Hepatic stellate cell (primary cell): Measurements from ENCODE around the gene PACS1.
"Not testable (repeated sequence)": the region's sequence is repeated elsewhere in the genome, so short reads cannot be mapped to it uniquely, and the experiment has no call there.

ENCODE experiments used
- DNase-seq: peaks from one replicate; pipeline ENCODE4 v3.0.0; 2011; ENCODE audit warnings: low spot score

The PACS1 gene

GRCh38 chr11:66277064-66277463 lies 207.0 kb downstream of the PACS1 start:
- not testable (repeated sequence) for DNase-seq

DNA sequence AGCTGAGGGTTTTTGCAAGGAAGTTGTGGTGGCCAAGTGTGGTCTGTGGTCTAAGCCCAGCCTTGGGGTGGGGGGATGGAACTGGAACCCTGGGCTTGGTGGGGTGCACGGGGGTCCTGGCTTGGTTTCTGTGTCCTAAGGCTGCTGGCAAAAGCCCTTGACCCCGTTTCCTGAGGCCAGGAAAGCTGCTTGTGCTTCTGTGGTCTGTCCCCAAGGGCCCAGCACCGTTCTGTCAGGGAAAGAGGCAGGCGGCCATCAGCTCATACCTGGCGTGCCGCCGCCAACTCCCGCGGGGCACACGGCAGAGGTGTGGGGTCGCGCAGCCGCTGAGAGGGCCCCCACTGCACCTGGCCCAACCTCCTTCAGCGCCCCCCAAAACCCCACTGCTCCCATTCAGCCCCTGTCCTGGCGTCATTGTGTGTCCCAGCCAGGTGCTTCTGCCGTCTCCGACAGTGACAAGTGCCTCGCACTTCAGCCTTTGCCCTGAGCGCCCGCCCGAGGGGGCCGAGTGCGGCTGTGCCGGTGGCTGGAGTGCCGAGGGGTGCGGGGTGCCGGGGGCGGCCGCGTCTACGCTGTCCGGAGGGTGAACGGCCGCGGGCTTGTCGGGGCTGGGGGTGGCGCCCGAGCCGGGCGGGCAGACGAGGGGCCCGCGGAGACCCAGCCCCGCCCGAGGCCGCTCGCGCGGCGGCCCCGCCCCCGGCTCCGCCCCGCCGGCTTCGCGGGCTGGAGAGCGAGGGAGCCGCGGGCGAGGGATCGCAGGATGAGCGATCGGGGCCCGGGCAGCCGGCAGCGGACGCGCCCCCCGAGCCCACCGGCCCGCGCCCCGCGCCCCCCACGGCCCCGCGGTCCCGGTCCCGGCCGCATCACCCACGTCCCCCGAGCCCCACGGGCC lies 207.6 kb downstream of the PACS1 start, which contains the start of gene CNIH2:
Gene CNIH2, plus strand, starts transcription at position 705 of the 892 bp plus-strand sequence. CDS start 282 bp downstream, outside the sequence.
- DNase-seq = peak; percentile 69

DNA sequence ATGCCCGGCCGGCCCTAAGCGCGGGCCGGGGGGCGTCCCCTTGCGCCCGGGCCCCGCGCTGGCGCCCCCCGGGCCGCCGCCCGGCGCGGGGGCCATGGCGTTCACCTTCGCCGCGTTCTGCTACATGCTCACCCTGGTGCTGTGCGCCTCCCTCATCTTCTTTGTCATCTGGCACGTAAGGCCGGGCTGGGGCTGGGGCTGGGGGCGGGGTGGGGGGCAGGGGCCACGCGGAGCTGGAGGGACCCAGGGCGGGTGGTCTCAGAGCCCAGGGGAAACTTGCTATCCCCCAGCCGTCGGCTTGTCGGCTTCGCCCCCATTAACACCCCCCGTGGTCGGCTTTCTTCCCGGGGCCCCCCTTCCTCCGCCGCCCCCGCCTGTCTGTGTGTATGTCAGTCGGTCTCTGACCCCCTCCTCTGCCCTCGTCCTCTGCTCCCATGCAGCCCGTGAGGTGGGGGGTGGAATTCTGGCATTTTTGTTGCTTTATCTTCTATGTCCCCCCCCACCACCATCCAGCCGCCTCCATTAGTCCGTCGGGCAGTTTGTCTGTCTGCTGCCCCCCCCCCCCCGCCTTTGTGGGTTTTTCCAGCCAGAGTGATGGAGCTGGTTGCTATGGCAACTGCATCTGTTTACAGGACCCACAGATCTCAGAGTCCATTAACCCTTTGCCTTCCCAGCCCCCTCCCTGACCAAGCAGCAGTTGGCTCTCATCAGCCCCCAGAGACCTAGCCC lies 208.5 kb downstream of the PACS1 start:
- peak; percentile 49 for DNase-seq

DNA sequence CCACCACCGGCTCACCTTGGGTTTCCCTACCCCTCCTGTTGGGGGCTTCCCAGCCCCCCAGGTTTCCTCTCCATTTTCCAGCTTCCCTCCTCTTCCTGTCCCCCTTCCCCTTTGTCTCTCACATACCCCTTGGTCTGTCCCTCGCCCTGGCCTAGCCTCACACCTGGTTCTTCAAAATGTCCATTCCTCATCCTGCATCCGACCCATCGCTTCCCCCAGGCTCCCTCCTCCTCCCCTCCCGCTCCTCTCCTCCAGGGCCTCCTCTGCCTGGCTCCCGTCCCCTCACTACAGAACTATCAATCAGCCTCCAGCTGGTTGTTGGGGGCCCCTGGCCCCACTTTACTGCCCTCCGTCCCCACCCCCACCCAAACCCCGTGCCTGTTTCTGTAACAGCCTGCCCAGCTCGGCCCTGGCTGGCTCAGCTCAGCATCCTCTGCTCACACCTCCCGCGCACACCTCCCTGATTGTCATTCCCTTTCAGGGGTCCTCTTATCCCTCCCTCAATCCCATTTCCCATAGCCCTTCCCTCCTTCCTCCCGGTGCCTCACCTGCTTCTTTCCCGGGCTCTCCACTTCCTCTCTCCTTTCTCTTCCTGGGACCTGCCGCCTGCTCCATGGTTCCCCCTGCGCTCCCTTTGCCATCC lies 209.1 kb downstream of the PACS1 start:
- no peak for DNase-seq

GRCh38 chr11:66280428-66280827 lies 210.4 kb downstream of the PACS1 start:
- no peak for DNase-seq

DNA sequence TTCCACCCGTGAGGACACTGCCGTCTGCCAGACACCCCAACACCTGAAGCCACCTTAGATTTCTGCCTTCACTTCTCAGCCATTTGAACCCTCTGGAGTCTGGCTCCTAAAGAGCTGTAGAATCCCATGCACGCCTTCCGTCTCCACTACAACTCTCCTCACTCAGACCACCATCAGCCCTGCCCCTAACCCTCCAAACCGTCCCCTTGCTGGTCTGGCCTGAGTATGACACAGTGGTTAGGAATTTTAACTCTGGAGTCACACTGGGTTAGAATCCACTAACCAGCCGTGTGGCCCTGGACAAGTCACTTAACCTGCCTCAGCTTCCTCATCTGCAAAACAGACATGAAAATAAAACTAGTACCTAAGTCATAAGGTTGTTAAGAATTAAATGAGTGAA lies 210.9 kb downstream of the PACS1 start:
- no peak for DNase-seq

- no peak for DNase-seq
Observed at GRCh38 chr11:66281776-66282467, 211.8 kb downstream of the PACS1 start.

GRCh38 chr11:66282468-66283455 lies 212.7 kb downstream of the PACS1 start:
- peak; percentile 98 for DNase-seq

DNA sequence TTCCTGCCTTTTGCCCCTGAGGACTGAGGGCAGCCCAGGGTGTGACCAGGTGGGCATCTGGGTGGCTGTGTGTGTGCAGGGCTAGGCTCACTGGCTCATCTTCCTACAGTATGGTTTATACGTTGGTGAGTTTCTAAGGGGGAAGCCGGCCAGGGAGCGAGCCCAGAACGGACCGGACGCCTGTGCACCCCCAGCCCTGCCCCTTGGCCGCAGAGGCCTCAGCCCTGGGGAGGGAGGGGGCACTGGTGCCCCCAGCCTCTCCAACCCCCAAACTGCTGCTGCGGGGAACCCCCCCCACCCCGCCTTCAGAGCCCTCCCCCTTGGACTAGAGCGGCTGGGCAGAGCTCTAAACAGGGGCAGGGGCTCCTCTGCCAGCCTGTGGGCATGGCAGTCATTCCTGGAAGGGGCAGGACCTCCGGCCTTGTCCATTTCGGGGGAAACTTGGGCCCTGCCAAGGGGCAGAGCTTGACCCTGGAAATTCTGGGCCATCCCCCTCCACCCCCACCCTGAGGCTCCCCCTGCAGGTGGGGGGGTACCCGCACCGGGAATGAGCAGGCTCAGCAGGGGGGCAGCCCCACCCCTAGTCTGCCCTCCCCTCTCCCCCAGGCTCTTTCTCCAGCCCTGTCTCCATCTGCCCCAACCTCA lies 213.5 kb downstream of the PACS1 start:
- DNase-seq = no peak

DNA sequence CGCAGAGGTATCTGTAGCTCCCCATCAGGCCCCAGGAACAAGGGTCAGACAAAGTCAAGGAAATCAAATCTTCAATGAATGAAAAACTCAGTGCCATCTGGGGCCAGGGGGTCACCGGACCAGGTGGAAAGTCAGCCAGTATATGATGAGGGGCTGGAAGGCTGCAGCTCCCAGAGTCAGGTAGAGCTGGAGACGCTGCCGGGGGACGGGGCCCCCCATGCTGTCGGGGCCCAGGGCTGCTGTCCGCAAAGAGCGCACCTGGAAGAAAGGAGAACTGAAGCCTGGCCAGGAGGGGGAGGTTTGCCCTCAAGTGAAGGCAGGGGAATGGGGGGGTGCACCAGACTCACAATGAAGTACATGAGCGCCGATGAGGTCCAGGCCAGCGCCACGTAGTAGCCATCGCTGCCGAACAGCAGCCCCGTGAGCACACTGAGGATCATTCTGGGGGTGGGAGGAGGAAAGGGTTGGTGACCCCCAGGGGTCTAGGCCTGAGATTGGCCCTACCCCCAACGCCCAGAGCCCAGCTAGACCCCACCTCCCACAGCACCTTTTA lies 214.5 kb downstream of the PACS1 start:
- DNase-seq = no peak

- DNase-seq = no peak
Observed at GRCh38 chr11:66285250-66285947, 215.3 kb downstream of the PACS1 start.

DNA sequence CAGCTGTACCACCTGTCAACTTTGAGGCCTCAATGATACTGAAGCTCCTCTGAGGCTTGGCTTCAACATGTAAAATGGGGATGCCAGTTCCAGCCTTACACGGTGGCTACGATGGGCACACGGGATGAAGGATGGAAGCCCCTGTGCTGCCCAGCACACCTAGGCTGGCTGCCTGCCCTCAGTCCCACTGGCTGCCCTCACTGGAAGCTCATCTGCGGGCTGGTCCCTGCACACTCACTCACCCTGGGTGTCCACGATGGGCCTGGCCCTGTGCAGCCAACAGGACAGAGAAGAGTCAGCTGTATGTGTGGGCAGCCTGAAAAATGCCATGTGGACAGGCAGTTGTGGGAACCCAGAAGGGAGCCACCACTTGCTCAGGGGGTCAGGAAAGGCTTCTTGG lies 216.6 kb downstream of the PACS1 start:
- no peak for DNase-seq

DNA sequence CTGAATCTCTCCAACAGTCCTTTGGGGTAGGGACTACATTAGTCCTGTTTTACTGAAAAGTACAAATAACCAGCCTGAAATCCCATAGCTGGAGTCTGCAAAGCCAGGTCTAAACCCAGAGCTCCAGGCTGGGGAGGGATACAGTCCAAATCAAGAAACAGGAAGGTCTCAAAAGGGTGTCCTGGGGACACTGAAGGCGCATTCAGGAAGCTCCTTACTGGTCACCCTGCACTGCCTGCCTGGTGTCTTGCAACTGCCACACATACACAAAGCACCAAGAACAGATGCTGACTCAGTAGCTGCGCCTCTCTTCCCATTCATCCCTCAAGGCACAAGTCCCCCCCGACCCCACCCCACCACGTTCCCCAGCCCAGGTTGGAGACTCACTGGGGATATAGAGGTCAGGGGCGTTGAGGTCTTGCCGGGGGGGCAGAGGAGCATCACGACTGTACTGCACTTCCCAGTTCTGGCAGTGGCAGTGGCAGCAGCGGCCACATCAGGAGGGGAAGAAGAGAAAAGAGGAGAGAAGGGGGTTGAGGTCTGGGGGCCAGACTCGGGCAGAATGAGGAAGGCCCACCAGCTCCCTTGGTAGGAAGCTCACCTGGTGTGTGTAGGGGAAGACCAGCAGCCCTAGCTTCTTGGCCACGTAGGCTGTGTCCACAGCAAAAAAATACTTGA lies 217.3 kb downstream of the PACS1 start:
- no peak for DNase-seq

- peak; percentile 47 for DNase-seq
Observed at GRCh38 chr11:66287889-66288670, 218.0 kb downstream of the PACS1 start.

- DNase-seq = peak; percentile 100
Observed at GRCh38 chr11:66288671-66289547, 218.8 kb downstream of the PACS1 start, which contains the start of gene YIF1A. Gene YIF1A (minus strand): TSS chr11:66289143. CDS start chr11:66288985, 158 bp downstream.

- peak; percentile 88 for DNase-seq
Observed at GRCh38 chr11:66289548-66290329, 219.7 kb downstream of the PACS1 start.
